Measurements from ENCODE around the gene E2F2. TPM values are rescaled to one million over a fixed set of nuclear protein-coding genes. Genes with fewer than 3 reads are reported as not detected.
A peak's percentile ranks its signal among the peaks of the same experiment; 100 is the strongest.

Gene E2F2
- total RNA-seq, 1 donor from 2014 or later = 0.16 TPM

DNA sequence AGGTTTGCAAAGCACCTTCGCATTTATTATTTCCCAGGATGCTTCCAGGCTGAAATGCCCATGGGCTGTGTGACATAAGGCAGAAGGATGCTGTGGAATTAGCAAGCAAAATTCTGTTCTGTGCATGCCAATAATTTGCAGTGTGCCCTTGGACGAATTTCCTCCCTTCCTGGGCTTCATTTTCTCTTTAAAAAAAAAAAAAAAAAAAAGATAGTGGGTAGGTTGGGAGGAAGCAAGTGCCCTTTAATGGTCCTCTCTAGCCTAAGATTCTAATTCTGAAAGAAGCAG, 30.7 kb upstream of the E2F2 start:
- no peaks in the 10 kb centered on the region for H3K9me3 ChIP-seq (replicated peaks)
- peak overlapping the region; percentile 87 for H3K4me3 ChIP-seq
- H3K4me1 ChIP-seq = peaks cover 78% of the 10 kb centered on the region
- intact Hi-C loops (cut with micrococcal nuclease) = no loop called here
- no peaks in the 10 kb centered on the region for H3K27me3 ChIP-seq (ENCODE audit: low read depth)
- H3K36me3 ChIP-seq = peaks cover 20% of the 10 kb centered on the region
- no peak for DNase-seq
- peak overlapping the region; percentile 96 for H3K27ac ChIP-seq (replicated peaks)
- TF ChIP-seq, protein P1, sequence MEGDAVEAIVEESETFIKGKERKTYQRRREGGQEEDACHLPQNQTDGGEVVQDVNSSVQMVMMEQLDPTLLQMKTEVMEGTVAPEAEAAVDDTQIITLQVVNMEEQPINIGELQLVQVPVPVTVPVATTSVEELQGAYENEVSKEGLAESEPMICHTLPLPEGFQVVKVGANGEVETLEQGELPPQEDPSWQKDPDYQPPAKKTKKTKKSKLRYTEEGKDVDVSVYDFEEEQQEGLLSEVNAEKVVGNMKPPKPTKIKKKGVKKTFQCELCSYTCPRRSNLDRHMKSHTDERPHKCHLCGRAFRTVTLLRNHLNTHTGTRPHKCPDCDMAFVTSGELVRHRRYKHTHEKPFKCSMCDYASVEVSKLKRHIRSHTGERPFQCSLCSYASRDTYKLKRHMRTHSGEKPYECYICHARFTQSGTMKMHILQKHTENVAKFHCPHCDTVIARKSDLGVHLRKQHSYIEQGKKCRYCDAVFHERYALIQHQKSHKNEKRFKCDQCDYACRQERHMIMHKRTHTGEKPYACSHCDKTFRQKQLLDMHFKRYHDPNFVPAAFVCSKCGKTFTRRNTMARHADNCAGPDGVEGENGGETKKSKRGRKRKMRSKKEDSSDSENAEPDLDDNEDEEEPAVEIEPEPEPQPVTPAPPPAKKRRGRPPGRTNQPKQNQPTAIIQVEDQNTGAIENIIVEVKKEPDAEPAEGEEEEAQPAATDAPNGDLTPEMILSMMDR (IDR thresholded peaks at IDR 0.05; ENCODE audit: borderline replicate concordance) = no peak

DNA sequence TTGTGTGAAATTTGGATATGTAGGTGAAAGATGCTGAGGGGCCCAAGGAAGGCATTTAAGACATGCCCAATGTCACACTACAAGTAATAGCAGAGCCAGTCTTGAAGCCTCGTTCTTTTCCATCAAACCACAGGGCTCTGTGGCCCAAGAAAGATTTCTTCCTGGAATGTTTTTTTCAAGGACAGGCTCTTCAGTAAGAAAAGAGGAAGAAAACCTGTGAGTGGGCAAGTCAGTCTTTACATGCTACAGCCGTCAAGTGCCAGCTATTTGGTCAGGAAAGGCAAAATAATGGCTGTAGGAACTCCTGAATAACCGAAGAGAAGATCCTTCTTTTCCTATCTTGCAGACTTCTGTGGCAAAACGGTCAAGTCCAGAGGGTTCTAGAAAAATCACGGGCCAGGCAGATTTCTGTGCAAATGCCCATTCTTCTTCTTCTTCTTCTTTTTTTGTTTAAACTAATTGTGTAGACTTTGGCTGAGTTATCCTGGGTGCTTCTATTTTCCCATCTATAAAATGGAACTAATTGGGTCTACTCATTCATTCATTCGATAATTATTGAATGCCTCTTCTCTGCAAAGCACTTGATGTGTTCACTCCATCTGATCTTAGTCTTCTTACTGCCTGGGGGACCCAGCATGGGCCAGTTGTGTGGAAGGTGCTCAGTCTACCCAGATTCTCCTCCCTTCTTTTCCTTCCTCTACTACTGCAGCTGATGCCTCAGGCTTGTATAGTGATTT, 30.2 kb upstream of the E2F2 start:
- no peaks in the 10 kb centered on the region for H3K9me3 ChIP-seq (replicated peaks)
- H3K27ac ChIP-seq (replicated peaks) = peak overlapping the region; percentile 96
- H3K27me3 ChIP-seq (ENCODE audit: low read depth) = no peaks in the 10 kb centered on the region
- TF ChIP-seq, protein P1 (IDR thresholded peaks at IDR 0.05; ENCODE audit: borderline replicate concordance) = no peak
- peak overlapping the region; percentile 87 for H3K4me3 ChIP-seq
- DNase-seq = no peak
- peaks cover 22% of the 10 kb centered on the region for H3K36me3 ChIP-seq
- intact Hi-C loops (cut with micrococcal nuclease) = no loop called here
- peaks cover 83% of the 10 kb centered on the region for H3K4me1 ChIP-seq

DNA sequence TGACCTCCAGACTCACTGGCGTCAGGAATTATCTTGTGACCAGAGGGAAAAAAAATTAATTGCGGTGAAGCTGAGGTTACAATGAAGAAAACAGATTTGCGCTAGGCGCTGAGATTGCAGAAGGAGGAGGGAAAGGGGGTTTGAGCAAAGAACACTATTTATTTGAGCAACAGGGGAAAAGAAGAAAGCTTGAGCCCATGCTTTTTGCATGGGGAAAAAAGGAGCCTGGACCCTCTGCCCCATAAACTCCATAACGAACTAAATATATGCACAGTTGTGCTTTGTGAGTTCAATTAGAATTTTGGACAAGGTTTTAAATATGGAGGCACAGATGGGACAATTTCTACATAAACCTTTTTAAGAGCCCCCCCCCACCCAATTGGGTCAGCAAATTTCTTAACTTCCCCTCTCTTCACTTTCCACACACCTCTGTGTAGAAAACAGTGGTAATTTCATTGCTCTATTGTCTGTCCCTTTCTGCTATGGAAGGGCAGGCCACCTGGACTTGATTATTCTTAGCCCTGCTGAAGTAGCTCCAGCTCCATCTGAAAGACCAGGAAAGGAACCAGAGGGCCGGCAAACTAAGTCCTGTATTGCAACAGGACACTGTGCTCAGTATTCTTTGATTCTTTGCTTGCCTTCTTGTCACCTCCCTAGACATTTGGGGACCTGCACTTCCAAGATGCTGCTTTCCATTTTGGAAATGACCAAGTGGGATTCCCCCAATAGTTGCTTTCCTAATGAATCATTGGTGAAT, 29.1 kb upstream of the E2F2 start:
- no peak for DNase-seq
- intact Hi-C loops (cut with micrococcal nuclease) = no loop called here
- Histone ChIP-seq H3K4me1 (peaks cover 94% of the 10 kb centered on the region), H3K36me3 (peaks cover 22% of the 10 kb centered on the region), H3K4me3 (peak overlapping the region; percentile 87), H3K9me3 (replicated peaks) (no peaks in the 10 kb centered on the region), H3K27ac (replicated peaks) (peak overlapping the region; percentile 96), H3K27me3 (ENCODE audit: low read depth) (no peaks in the 10 kb centered on the region)
- TF ChIP-seq, protein P1 (IDR thresholded peaks at IDR 0.05; ENCODE audit: borderline replicate concordance) = no peak

DNA sequence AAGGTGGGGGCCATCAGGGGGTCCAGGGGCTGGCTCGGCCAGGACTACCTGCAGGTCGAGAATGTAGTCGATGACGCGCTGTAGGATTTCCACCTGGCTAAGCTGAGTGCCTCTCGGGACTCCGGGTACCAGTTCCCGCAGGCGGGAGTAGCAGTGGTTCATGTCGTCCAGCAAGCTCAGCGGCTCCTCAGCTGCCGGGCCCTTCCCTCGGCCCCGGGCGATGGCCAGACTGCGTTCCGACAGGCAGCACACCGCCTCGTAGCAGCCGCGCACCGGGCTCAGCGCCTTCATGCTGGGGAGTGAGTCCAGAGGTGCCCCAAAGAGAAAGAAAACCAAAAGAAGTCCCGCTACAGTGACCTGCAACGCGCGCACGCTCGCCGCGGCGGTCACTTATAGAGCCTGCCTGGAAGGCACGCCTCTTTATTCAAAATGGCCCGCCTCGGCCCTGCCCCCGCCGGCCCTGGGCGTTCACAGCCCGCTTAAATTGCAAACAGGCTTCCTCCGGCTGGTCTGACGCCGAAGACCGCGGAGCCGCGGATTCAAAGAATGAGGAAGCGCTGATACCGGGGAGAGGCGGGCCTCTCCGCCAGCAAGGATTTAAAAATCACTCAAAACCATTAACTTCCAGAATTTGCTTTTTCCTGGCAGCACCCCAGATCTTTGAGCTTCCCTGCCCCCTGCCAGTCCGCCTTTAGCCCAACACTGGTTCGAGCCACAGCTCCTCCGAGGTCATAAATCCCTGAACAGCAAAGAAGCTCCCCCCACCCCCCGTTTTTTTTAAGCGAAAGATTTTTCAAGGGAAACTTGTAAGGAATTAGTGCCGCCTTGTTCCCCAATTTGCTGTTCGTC, 28.3 kb upstream of the E2F2 start, which contains the start of gene ID3:
Gene ID3, minus strand, starts transcription at position 366 of the 849 bp plus-strand sequence. Its CDS starts 75 bp downstream, at position 291.
- Histone ChIP-seq H3K4me1 (peaks cover 91% of the 10 kb centered on the region), H3K4me3 (peak within 1 kb of the TSS; percentile 87), H3K9me3 (replicated peaks) (no peaks in the 10 kb centered on the region), H3K27ac (replicated peaks) (peak within 1 kb of the TSS; percentile 96), H3K36me3 (peaks cover 22% of the 10 kb centered on the region), H3K27me3 (ENCODE audit: low read depth) (no peaks in the 10 kb centered on the region)
- peak; percentile 98 for DNase-seq
- intact Hi-C loops (cut with micrococcal nuclease) = no loop called here
- TF ChIP-seq, protein P1 (IDR thresholded peaks at IDR 0.05; ENCODE audit: borderline replicate concordance) = no peak

DNA sequence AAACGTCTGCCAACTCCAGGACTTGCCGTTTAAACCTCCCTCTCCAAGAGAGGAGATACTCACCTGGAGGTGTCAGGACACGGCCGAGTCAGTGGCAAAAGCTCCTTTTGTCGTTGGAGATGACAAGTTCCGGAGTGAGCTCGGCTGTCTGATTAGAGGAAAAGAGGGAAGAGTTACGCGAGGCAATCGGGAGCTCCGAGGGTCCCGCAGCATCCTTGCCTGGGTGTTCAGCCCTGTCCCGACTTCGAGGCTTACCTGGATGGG, 27.8 kb upstream of the E2F2 start:
- H3K36me3 ChIP-seq = peaks cover 22% of the 10 kb centered on the region
- H3K27me3 ChIP-seq (ENCODE audit: low read depth) = no peaks in the 10 kb centered on the region
- TF ChIP-seq, protein P1 (IDR thresholded peaks at IDR 0.05; ENCODE audit: borderline replicate concordance) = no peak
- peaks cover 91% of the 10 kb centered on the region for H3K4me1 ChIP-seq
- intact Hi-C loops (cut with micrococcal nuclease) = no loop called here
- H3K4me3 ChIP-seq = peak overlapping the region; percentile 87
- peak overlapping the region; percentile 96 for H3K27ac ChIP-seq (replicated peaks)
- DNase-seq = no peak
- no peaks in the 10 kb centered on the region for H3K9me3 ChIP-seq (replicated peaks)

All from left ventricle myocardium inferior (tissue), 1 donor.